K562 (cell line): ENCODE measurements around the gene RNF187. TPM values are rescaled to one million over a fixed set of nuclear protein-coding genes. Genes with fewer than 3 reads are reported as not detected.

Experiments
- CHD7 ChIP-seq: fragments of 200-600 bp; sonication (generic); IDR thresholded peaks from one replicate; pipeline ENCODE4 v1.6.1; 2012; ENCODE audit warnings: mild to moderate bottlenecking, low read depth, low read length, inconsistent platforms
- FUS ChIP-seq: fragments of 200-400 bp; formaldehyde crosslinking; optimal IDR thresholded peaks from 2 replicates; pipeline ENCODE3; 2017; ENCODE audit warnings: low read depth, low read length
- JUN ChIP-seq, 2 experiments: sonication (generic) in 1 of 2; formaldehyde crosslinking in 1 of 2; IDR thresholded peaks; 2 replicates each; pipeline versions ENCODE4 v1.6.1 to v1.8.0; 2012 to 2022; ENCODE audit warnings: borderline replicate concordance in 2 of 2, mild to moderate bottlenecking in 2 of 2, improper control_type of control experiment in 1 of 2, low read depth in 1 of 2, low read length in 1 of 2, missing genetic modification reagents in 1 of 2
- MED1 ChIP-seq: sonication (generic); formaldehyde crosslinking; IDR thresholded peaks from 2 replicates; pipeline ENCODE4 v1.8.1; 2023; ENCODE audit warnings: missing genetic modification reagents, borderline replicate concordance
- MTA2 ChIP-seq: fragments of 450-650 bp; IDR thresholded peaks from 2 replicates; pipeline ENCODE4 v1.6.1; 2016; ENCODE audit warnings: low read depth
- MYBL2 ChIP-seq, 2 experiments: fragments of 450-650 bp in 1 of 2; sonication (generic) in 1 of 2; formaldehyde crosslinking in 1 of 2; IDR thresholded peaks; 2 replicates each; pipeline versions ENCODE4 v1.6.1 to v1.8.1; 2017 to 2022; ENCODE audit warnings: borderline replicate concordance in 1 of 2, inconsistent platforms in 1 of 2, low read depth in 1 of 2, mild to moderate bottlenecking in 1 of 2, missing genetic modification reagents in 1 of 2, moderate library complexity in 1 of 2
- NCOR1 ChIP-seq: fragments of 450-650 bp; IDR thresholded peaks from 2 replicates; pipeline ENCODE4 v1.6.1; 2016; ENCODE audit warnings: mild to moderate bottlenecking, moderate library complexity
- NR2C1 ChIP-seq, 2 experiments: fragments of 450-650 bp; IDR thresholded peaks; 2 replicates each; pipeline ENCODE4 v1.6.1; 2017; ENCODE audit warnings: mild to moderate bottlenecking in 2 of 2, antibody characterized with exemption in 1 of 2, inconsistent platforms in 1 of 2, missing compliant biosample characterization in 1 of 2, missing genetic modification characterization in 1 of 2
- TSC22D4 ChIP-seq: fragments of 450-650 bp; IDR thresholded peaks from 2 replicates; pipeline ENCODE4 v1.6.1; 2016; ENCODE audit warnings: missing genetic modification characterization, missing biosample characterization, control low read depth
- VEZF1 ChIP-seq: fragments of 200-800 bp; sonication (Bioruptor generic); IDR thresholded peaks from 2 replicates; pipeline ENCODE4 v1.6.1; 2017; ENCODE audit warnings: missing genetic modification characterization, missing compliant biosample characterization
- ZNF232 ChIP-seq: sonication (generic); formaldehyde crosslinking; IDR thresholded peaks from 2 replicates; pipeline ENCODE4 v1.8.0; 2022; ENCODE audit warnings: mild to moderate bottlenecking, missing genetic modification reagents
- ZNF41 ChIP-seq: fragments of 250-450 bp; sonication (Bioruptor Pico); conservative IDR thresholded peaks from 2 replicates; pipeline ENCODE4 v1.4.0; 2020; ENCODE audit warnings: mild to moderate bottlenecking
- polyA plus RNA-seq, 8 experiments: library from polyadenylated mRNA; depleted of rRNA in 4 of 8; stranded (reverse) in 5 of 8; unstranded in 3 of 8; fragments of >200 nt; fragmentation: Nextera tagmentation in 2 of 8; fragmentation: Illumina TruSeq in 1 of 8; extraction: Ambion mirVana in 2 of 8; extraction: Trizol in 1 of 8; gene quantifications; 2 replicates each; pipeline versions ENCODE4 v1.2.1 to v1.2.3, GENCODE V29; 2011 to 2014; ENCODE audit warnings: inconsistent platforms in 1 of 8, missing spikeins in 1 of 8
- total RNA-seq, 7 experiments: library from RNA; depleted of rRNA in 6 of 7; stranded (reverse); fragments of >200 nt in 6 of 7; fragmentation: Illumina TruSeq in 2 of 7; extraction: Trizol in 2 of 7; gene quantifications; 2 replicates each; pipeline versions ENCODE4 v1.2.1 to v1.2.3, GENCODE V29; 2011 to 2021; ENCODE audit warnings: low replicate concordance in 1 of 7

The RNF187 gene
- total and polyA plus RNA-seq, 9 of the 15 experiments (the other 6 are each of a cell fraction or from before 2014, with no cell fraction given) = 2.3 to 119 (median 41.9) TPM

- TF ChIP-seq CHD7 (no peak), FUS (no peak), NR2C1 (IDR thresholded peaks at IDR 0.05) (peak; percentile 69), NR2C1 (tag; IDR thresholded peaks at IDR 0.05) (peak; percentile 69; the same call in 1 of the 2 replicates), NCOR1 (no peak), MTA2 (no peak), MYBL2 (IDR thresholded peaks at IDR 0.05; ENCODE audit: low read depth) (no peak), MYBL2 (CRISPR knock-in tag; IDR thresholded peaks at IDR 0.05; ENCODE audit: borderline replicate concordance) (no peak), JUN (IDR thresholded peaks at IDR 0.05; ENCODE audit: borderline replicate concordance, low read depth, low read length) (no peak), JUN (CRISPR knock-in tag; IDR thresholded peaks at IDR 0.05; ENCODE audit: borderline replicate concordance) (no peak), ZNF232 (CRISPR knock-in tag) (no peak), VEZF1 (CRISPR knock-in tag) (no peak), ZNF41 (CRISPR knock-in tag) (peak; percentile 78; the same call in 1 of the 2 replicates), TSC22D4 (tag) (no peak), MED1 (CRISPR knock-in tag) (no peak)
These were observed 41.4 kb downstream of the RNF187 start (continued) for GRCh38 chr1:228528612-228529011.
